ENCODE data around the gene IRGC.

IRGC gene

DNA sequence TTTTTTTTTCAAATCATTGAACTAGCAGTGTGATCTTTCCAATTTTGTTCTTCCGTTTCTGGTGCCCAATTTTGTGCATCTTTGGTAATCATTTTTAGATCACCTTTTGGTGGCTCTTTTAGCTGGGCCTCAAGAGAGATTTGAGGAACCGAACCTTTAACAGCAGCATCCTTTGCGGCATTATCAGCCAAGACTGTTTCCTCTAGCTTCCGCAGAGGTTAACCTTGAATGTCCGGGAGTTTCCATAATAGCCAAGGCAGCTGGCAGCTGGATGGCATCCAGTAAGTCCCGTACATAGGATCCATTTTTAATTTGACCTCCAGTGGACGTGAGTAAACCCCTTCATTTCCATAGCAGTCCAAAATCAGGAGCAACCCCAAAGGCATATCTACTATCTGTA is 9.6 kb downstream of the IRGC start:
- DNase-seq (ENCODE audit: low spot score): no peak

- DNase-seq (ENCODE audit: low spot score): no peak
Measured at GRCh38 chr19:43726736-43727592, 11.1 kb downstream of the IRGC start.

DNA sequence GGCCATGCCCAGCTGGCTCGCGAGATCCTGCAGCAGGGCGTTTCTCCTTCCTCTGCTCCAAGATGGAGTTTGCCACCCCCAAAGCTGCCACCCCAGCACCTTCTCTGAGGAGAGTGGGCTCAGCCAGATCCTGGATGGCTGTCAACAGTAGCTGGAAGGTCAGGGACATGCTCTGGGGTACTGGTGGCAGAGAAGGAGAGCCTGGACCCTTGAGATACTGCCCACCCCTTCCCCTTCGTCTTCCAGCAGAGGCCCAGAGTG is 11.6 kb downstream of the IRGC start:
- no peak for DNase-seq (ENCODE audit: low spot score)

- no peak for DNase-seq (ENCODE audit: low spot score)
Measured at GRCh38 chr19:43729919-43730318, 14.0 kb downstream of the IRGC start.

DNA sequence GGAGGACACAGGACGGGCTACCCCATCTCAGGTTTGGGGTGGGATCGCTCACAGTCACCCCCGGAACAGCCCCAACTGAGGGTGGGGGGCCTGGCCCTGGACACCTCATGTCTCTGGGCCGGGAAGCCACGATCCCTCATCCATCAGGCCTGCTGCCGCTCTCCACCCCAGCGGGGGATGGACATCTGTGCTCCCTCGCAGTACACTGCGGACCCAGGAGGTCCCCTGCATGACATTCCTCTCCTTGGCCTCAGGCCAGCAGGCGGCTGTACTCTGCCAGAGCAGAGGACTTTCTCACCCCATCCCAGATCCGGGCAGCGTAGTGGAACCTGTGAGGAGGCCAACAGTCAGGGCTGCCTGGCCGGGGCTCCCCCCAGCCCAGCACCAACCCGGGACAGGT is 15.5 kb downstream of the IRGC start:
- no peak for DNase-seq (ENCODE audit: low spot score)

DNA sequence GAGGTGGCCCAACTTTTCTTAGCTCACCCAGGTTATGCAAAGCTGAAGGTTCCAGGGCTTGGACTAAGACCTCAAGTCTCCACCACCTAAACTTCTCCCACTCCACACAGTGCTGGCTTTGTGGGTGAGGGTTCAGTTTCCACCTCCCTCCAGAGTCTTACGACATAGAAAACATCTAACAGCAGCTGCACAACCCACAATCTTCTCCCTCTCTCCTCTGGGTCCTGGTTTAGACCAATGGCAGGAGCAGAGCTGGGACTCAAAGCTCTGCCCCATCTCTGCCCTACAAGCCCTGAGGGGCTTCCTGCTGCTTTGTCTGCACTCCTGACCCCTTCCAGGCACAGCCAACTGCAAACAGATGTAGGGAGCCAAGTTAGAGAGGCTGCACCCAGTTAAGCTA is 16.0 kb downstream of the IRGC start:
- DNase-seq (ENCODE audit: low spot score): no peak

GRCh38 chr19:43735013-43735412 is 19.1 kb downstream of the IRGC start:
- DNase-seq (ENCODE audit: low spot score): no peak

- DNase-seq (ENCODE audit: low spot score): no peak
Measured at GRCh38 chr19:43735957-43736356, 20.1 kb downstream of the IRGC start.

GRCh38 chr19:43738780-43739211 is 22.9 kb downstream of the IRGC start:
- DNase-seq (ENCODE audit: low spot score): no peak

GRCh38 chr19:43739439-43740235 is 23.8 kb downstream of the IRGC start:
- DNase-seq (ENCODE audit: low spot score): no peak

GRCh38 chr19:43741075-43741825 is 25.4 kb downstream of the IRGC start:
- DNase-seq (ENCODE audit: low spot score): no peak

GRCh38 chr19:43743059-43743458 is 27.2 kb downstream of the IRGC start:
- no peak for DNase-seq (ENCODE audit: low spot score)

- no peak for DNase-seq (ENCODE audit: low spot score)
Measured at GRCh38 chr19:43747557-43748204, 31.8 kb downstream of the IRGC start.

DNA sequence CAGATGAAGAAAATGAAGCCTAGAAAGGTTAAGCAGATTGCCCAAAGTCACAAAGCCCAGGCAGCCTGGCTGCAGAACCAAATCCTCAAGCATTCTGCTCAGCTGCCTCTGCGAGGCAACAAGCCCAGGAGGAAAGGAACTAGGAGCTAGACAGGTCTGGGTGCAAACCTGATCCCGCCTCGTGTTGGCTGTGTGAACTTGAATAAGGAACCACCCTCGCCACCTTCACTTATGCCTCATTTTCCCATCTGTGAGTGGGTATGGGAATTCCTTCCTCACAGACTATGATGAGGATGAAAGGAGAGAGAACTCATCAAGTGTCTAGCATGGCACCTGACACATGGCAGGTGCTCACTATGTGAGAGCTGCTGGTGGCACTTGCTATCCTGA is 32.3 kb downstream of the IRGC start:
- no peak for DNase-seq (ENCODE audit: low spot score)

- DNase-seq (ENCODE audit: low spot score): no peak
Measured at GRCh38 chr19:43748685-43749084, 32.8 kb downstream of the IRGC start.

GRCh38 chr19:43749152-43749551 is 33.3 kb downstream of the IRGC start:
- DNase-seq (ENCODE audit: low spot score): no peak

- DNase-seq (ENCODE audit: low spot score): no peak
Measured at GRCh38 chr19:43749898-43750297, 34.0 kb downstream of the IRGC start.

- DNase-seq (ENCODE audit: low spot score): no peak
Measured at GRCh38 chr19:43751466-43752220, 35.8 kb downstream of the IRGC start.

GRCh38 chr19:43752287-43752875 is 36.5 kb downstream of the IRGC start:
- DNase-seq (ENCODE audit: low spot score): no peak

- no peak for DNase-seq (ENCODE audit: low spot score)
Measured at GRCh38 chr19:43754253-43754502, 38.3 kb downstream of the IRGC start.

- DNase-seq (ENCODE audit: low spot score): peak; percentile 97
Measured at GRCh38 chr19:43754503-43755255, 38.8 kb downstream of the IRGC start, which contains the start of gene SMG9. Gene SMG9 (minus strand): TSS chr19:43754962. CDS start chr19:43750741, 4,221 bp downstream.
